Jurkat, Clone E6-1 (cell line): Measurements from ENCODE around the gene CXCR5.

Source experiments
- DNase-seq: peaks from one replicate; pipeline ENCODE4 v3.0.0-alpha.2; 2011; ENCODE audit warnings: low read depth, low spot score
- H3K4me3 ChIP-seq: 2 replicates; pipeline ENCODE4 v1.5.1; 2011; ENCODE audit warnings: mild to moderate bottlenecking, low read length, control low read depth, moderate library complexity

The CXCR5 gene

DNA sequence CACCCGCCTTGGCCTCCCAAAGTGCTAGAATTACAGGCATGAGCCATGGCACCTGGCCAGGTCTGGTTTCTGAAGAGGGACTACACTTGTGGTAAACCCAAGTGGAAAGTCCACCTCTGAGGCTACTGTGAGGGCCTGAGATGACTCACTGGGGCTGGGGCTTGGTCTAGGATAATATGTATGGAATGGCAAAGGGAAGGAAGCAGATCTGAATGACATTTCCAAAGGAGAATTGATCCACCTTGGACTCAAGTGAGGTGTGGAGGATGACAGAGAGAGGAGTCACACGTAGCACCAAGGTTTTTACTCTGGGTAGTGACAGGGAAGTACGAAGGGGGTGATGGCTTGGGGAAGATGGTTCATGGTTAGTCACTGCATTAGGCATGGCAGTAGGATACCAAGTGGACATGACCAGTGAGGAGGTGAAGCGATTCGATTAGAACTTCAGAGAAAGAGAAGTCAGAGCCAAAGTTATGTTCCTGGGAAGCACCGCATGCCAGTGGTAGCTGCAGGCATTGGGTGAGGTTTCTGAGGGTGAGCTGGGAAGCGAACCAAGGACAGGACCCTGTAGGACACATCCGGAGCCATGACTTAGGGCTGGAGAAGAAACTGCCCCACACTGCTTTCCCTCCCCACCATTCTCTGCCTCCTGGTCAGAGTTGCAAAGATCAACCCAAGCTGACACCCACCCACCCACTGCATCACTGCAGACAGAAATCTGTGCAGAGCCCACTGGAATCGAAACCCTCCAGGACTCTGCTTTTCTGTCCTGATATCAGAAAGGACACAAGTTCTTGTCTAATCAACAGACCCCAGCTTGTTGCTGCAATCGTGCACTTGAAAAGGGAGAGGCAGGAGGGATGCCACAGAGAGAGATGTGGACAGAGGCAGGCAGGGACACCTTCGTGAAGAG lies 55.1 kb downstream of the CXCR5 start:
- no peak for DNase-seq
- H3K4me3 ChIP-seq: no peak overlapping the region

DNA sequence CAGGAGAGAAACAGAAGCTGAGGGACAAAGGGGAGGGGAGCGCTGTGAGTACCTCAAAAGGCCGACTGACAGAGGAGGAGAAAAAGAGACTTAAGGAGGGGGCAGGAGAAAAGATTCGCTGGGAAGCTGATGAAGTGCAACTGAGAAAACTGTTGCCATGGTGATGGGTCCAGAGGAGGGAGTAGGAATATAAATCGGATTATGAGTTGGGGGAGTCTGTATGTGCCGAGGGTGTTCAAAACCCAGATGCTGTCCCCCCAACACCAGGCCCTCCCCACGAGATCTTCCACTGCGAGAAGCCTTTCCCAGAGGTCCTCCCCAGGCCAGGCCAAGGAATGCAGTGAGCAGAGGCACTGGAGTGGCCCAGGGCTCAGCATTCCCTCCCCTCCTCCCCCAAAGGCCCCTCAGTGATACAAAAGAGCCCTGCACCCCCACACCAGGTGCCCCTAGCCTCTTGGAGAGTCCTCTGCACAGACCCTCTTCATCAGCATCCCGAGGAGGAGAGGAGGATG lies 55.8 kb downstream of the CXCR5 start:
- no peak overlapping the region for H3K4me3 ChIP-seq
- DNase-seq: no peak

DNA sequence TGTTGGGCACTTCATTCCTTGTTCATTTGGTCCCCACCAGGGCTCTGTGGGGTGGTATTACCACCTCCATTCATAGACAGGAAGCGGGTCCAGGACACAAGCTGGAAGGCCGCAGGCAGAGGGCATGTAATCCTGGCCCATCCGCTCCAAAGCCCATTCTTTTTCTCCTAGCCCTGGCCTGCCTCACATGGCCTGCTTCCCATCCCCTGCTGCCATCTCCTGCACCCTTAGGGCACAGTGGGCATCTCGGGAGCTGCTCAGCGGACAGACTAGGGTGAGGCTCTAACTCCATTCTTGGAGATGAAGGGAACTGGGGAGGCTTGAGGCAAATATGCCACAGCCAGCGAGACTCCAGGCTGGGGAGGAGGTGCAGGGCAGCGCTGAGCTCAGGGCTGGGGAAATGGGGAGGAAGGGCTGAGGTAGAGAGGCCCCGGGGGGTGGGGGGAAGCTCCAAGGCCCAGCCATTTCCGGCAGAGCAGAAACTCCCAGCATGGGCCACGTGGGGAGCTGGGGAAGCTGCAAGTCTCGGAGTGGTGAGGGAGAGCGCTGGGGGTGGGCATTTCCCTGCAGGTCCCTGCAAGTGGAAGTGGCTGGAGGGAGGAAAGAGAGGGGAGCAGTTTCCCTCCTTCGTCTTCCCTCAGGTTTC lies 56.4 kb downstream of the CXCR5 start:
- H3K4me3 ChIP-seq: no peak overlapping the region; the same call in 1 of the 2 replicates
- peak; percentile 63 for DNase-seq

DNA sequence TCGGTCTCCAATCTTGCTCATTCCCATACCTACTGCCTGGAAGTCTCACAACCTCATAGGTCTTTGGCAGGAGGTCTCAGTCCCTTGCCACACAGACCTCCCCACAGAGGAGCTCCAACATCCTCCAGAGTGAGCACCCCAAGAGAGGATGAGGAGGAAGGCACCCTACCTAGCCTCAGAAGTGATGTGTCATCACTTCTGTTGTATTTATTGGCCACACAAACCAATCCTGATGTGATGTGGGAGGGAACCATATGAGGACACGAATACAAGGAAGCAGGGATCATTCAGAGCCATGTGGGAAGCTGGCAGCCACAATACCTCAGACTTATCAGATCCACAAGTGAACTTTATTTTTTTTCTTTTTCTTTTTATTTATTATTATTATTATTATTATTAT lies 63.4 kb downstream of the CXCR5 start:
- no peak overlapping the region for H3K4me3 ChIP-seq
- no peak for DNase-seq
